ENCODE results near the gene PLK1. TPM values are rescaled to one million over a fixed set of nuclear protein-coding genes. Genes with fewer than 3 reads are reported as not detected.

The PLK1 gene
- total and polyA plus RNA-seq, 2 of the 13 experiments (the other 11 are each of a cell fraction or from before 2014, with no cell fraction given) = 71.5 to 76.3 TPM

GRCh38 chr16:23640931-23641765, 37.5 kb upstream of the PLK1 start, which contains the start of the genes DCTN5 and PALB2 (continued):
- TF ChIP-seq IRF9 (CRISPR knock-in tag; IDR thresholded peaks at IDR 0.05; ENCODE audit: borderline replicate concordance) = peak; percentile 97
- TF ChIP-seq KLF16 (CRISPR knock-in tag; IDR thresholded peaks at IDR 0.05) = peak; percentile 85 to 97
- peak; percentile 70; the same call in 1 of the 2 replicates for TF ChIP-seq ZNF124 (CRISPR knock-in tag; IDR thresholded peaks at IDR 0.05)
- peak; percentile 94; the same call in 1 of the 2 replicates for TF ChIP-seq ZNF280D (CRISPR knock-in tag; IDR thresholded peaks at IDR 0.05)
- TF ChIP-seq ZMAT5 (CRISPR knock-in tag; IDR thresholded peaks at IDR 0.05; ENCODE audit: borderline replicate concordance, low read depth) = no peak
- TF ChIP-seq ZNF484 (CRISPR knock-in tag; IDR thresholded peaks at IDR 0.05; ENCODE audit: borderline replicate concordance, low read depth) = peak; percentile 56
- TF ChIP-seq, protein P1, sequence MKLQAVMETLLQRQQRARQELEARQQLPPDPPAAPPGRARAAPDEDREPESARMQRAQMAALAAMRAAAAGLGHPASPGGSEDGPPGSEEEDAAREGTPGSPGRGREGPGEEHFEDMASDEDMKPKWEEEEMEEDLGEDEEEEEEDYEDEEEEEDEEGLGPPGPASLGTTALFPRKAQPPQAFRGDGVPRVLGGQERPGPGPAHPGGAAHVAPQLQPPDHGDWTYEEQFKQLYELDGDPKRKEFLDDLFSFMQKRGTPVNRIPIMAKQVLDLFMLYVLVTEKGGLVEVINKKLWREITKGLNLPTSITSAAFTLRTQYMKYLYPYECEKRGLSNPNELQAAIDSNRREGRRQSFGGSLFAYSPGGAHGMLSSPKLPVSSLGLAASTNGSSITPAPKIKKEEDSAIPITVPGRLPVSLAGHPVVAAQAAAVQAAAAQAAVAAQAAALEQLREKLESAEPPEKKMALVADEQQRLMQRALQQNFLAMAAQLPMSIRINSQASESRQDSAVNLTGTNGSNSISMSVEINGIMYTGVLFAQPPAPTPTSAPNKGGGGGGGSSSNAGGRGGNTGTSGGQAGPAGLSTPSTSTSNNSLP (IDR thresholded peaks at IDR 0.05; ENCODE audit: low read depth, low read length) = peak; percentile 90
- peak; percentile 99 for TF ChIP-seq ZNF776 (CRISPR knock-in tag; IDR thresholded peaks at IDR 0.05)
- TF ChIP-seq, protein P2, sequence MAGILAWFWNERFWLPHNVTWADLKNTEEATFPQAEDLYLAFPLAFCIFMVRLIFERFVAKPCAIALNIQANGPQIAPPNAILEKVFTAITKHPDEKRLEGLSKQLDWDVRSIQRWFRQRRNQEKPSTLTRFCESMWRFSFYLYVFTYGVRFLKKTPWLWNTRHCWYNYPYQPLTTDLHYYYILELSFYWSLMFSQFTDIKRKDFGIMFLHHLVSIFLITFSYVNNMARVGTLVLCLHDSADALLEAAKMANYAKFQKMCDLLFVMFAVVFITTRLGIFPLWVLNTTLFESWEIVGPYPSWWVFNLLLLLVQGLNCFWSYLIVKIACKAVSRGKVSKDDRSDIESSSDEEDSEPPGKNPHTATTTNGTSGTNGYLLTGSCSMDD (CRISPR knock-in tag; IDR thresholded peaks at IDR 0.05) = peak; percentile 64; the same call in 1 of the 2 replicates
- TF ChIP-seq MYNN (CRISPR knock-in tag; IDR thresholded peaks at IDR 0.05; ENCODE audit: low read depth) = peak; percentile 88; the same call in 1 of the 2 replicates
- no peak for TF ChIP-seq JUNB (CRISPR knock-in tag; IDR thresholded peaks at IDR 0.05; ENCODE audit: borderline replicate concordance)
- TF ChIP-seq, protein P3, sequence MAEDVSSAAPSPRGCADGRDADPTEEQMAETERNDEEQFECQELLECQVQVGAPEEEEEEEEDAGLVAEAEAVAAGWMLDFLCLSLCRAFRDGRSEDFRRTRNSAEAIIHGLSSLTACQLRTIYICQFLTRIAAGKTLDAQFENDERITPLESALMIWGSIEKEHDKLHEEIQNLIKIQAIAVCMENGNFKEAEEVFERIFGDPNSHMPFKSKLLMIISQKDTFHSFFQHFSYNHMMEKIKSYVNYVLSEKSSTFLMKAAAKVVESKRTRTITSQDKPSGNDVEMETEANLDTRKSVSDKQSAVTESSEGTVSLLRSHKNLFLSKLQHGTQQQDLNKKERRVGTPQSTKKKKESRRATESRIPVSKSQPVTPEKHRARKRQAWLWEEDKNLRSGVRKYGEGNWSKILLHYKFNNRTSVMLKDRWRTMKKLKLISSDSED (CRISPR knock-in tag; IDR thresholded peaks at IDR 0.05) = no peak
- TF ChIP-seq THYN1 (CRISPR knock-in tag; IDR thresholded peaks at IDR 0.05; ENCODE audit: borderline replicate concordance, low read depth) = no peak; the same call in 1 of the 2 replicates
- TF ChIP-seq, protein P4, sequence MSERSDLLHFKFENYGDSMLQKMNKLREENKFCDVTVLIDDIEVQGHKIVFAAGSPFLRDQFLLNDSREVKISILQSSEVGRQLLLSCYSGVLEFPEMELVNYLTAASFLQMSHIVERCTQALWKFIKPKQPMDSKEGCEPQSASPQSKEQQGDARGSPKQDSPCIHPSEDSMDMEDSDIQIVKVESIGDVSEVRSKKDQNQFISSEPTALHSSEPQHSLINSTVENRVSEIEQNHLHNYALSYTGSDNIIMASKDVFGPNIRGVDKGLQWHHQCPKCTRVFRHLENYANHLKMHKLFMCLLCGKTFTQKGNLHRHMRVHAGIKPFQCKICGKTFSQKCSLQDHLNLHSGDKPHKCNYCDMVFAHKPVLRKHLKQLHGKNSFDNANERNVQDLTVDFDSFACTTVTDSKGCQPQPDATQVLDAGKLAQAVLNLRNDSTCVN (CRISPR knock-in tag; IDR thresholded peaks at IDR 0.05; ENCODE audit: borderline replicate concordance) = peak; percentile 78
- peak; percentile 91 for TF ChIP-seq SRY (CRISPR knock-in tag; IDR thresholded peaks at IDR 0.05)

Data from HepG2 (cell line).